ENCODE results near the gene C1QTNF4. TPM values are rescaled to one million over a fixed set of nuclear protein-coding genes. Genes with fewer than 3 reads are reported as not detected.

The C1QTNF4 gene
- total RNA-seq, 1 donor from 2014 or later, result 0.40 TPM

Other genes with a start within 250 kb of the C1QTNF4 start
- not detected in 2 replicates for gene MYBPC3, start 241.7 kb downstream of the C1QTNF4 start, total RNA-seq
- gene SPI1, start 215.9 kb downstream of the C1QTNF4 start, total RNA-seq, result not detected in 2 replicates
- 33.3 and 51.0 TPM in 2 replicates for gene SLC39A13, start 185.8 kb downstream of the C1QTNF4 start, total RNA-seq
- 126 and 135 TPM in 2 replicates for gene PSMC3, start 168.0 kb downstream of the C1QTNF4 start, total RNA-seq
- 0.20 TPM in 1 of 2 replicates, not detected in the other for gene RAPSN, start 145.3 kb downstream of the C1QTNF4 start, total RNA-seq
- gene CELF1, start 41.3 kb downstream of the C1QTNF4 start, total RNA-seq, result 55.6 and 75.0 TPM in 2 replicates
- gene PTPMT1, start 28.8 kb downstream of the C1QTNF4 start, total RNA-seq, result 57.1 and 75.2 TPM in 2 replicates
- gene KBTBD4, start 15.4 kb downstream of the C1QTNF4 start, total RNA-seq, result 22.7 and 32.9 TPM in 2 replicates
- gene NDUFS3, start 15.3 kb downstream of the C1QTNF4 start, total RNA-seq, result 63.2 and 69.4 TPM in 2 replicates
- gene FAM180B, start 7.7 kb downstream of the C1QTNF4 start, total RNA-seq, result not detected in 2 replicates
- gene MTCH2, start 48.1 kb upstream of the C1QTNF4 start, total RNA-seq, result 72.8 and 86.3 TPM in 2 replicates
- under 0.01 and 0.20 TPM in 2 replicates for gene AGBL2, start 121.0 kb upstream of the C1QTNF4 start, total RNA-seq
- 21.8 and 45.8 TPM in 2 replicates for gene FNBP4, start 172.9 kb upstream of the C1QTNF4 start, total RNA-seq